WTC11 (cell line): ENCODE measurements around the gene RP2. TPM values are rescaled to one million over a fixed set of nuclear protein-coding genes. Genes with fewer than 3 reads are reported as not detected.

Experiments
- ATAC-seq: fragments of 200-7000 bp; cut with Tn5 transposase; 2 replicates; pipeline ENCODE4 v1.10.0; 2021; ENCODE audit warnings: mild to moderate bottlenecking, moderate library complexity
- Bru-seq: library from RNA; stranded (reverse); fragments of 400-500 nt; gene quantifications from one replicate; lab custom pipeline; 2021; lab: Mats Ljungman, UMichigan
- CTCF ChIA-PET: fragments of 300-600 bp; sonication (Branson Sonifier 250); formaldehyde crosslinking; loops from one replicate; lab custom pipeline; 2021; ENCODE audit warnings: antibody characterized with exemption; lab: Charles Lee
- POLR2A ChIA-PET: fragments of 350-600 bp; sonication (Branson Sonifier 250); formaldehyde crosslinking; loops from one replicate; lab custom pipeline; 2021; ENCODE audit warnings: antibody characterized with exemption; lab: Charles Lee
- DNase-seq: peaks from one replicate; pipeline ENCODE4 v3.0.0; 2021; ENCODE audit warnings: low spot score
- H3K27ac Mint-ChIP-seq: 2 replicates; pipeline ENCODE4 v1.8.0; 2021; ENCODE audit warnings: mixed read lengths
- H3K27me3 Mint-ChIP-seq: 2 replicates; pipeline ENCODE4 v1.8.0; 2021; ENCODE audit warnings: low read depth, mild to moderate bottlenecking, moderate library complexity, mixed read lengths
- H3K36me3 Mint-ChIP-seq: 2 replicates; pipeline ENCODE4 v1.8.0; 2021; ENCODE audit warnings: mixed read lengths
- H3K4me1 Mint-ChIP-seq: 2 replicates; pipeline ENCODE4 v1.8.0; 2022; ENCODE audit warnings: mixed read lengths
- H3K4me3 Mint-ChIP-seq: 2 replicates; pipeline ENCODE4 v1.8.0; 2021; ENCODE audit warnings: mild to moderate bottlenecking, moderate library complexity, mixed read lengths
- H3K9me3 Mint-ChIP-seq: 2 replicates; pipeline ENCODE4 v1.8.0; 2021; ENCODE audit warnings: mixed read lengths
- ATF6 ChIP-seq: sonication (generic); formaldehyde crosslinking; IDR thresholded peaks from 2 replicates; pipeline ENCODE4 v1.8.1; 2023; ENCODE audit warnings: mild to moderate bottlenecking, missing genetic modification reagents
- CDX4 ChIP-seq: fragments of 250-450 bp; sonication (Bioruptor Pico); IDR thresholded peaks from 2 replicates; pipeline ENCODE4 v1.9.0; 2021; ENCODE audit warnings: moderate library complexity, mild to moderate bottlenecking, inconsistent platforms, borderline replicate concordance
- FOXK1 ChIP-seq: sonication (generic); formaldehyde crosslinking; IDR thresholded peaks from 2 replicates; pipeline ENCODE4 v1.8.0; 2022; ENCODE audit warnings: mild to moderate bottlenecking, moderate library complexity, missing genetic modification reagents
- FOXP1 ChIP-seq: sonication (generic); formaldehyde crosslinking; IDR thresholded peaks from 2 replicates; pipeline ENCODE4 v1.8.0; 2022; ENCODE audit warnings: missing genetic modification reagents, mild to moderate bottlenecking, moderate library complexity, borderline replicate concordance
- GABPB1 ChIP-seq: sonication (generic); formaldehyde crosslinking; IDR thresholded peaks from 2 replicates; pipeline ENCODE4 v1.8.1; 2023; ENCODE audit warnings: mild to moderate bottlenecking, missing genetic modification reagents
- MLX ChIP-seq: sonication (generic); formaldehyde crosslinking; IDR thresholded peaks from 2 replicates; pipeline ENCODE4 v1.8.1; 2023; ENCODE audit warnings: mild to moderate bottlenecking, missing genetic modification reagents, moderate library complexity
- MYBL2 ChIP-seq: sonication (generic); formaldehyde crosslinking; IDR thresholded peaks from 2 replicates; pipeline ENCODE4 v1.8.1; 2023; ENCODE audit warnings: mild to moderate bottlenecking, moderate library complexity, missing genetic modification reagents
- NFYB ChIP-seq: sonication (generic); formaldehyde crosslinking; conservative IDR thresholded peaks from 2 replicates; pipeline ENCODE4 v1.8.0; 2022; ENCODE audit warnings: low read depth, missing genetic modification reagents
- RELA ChIP-seq: sonication (generic); formaldehyde crosslinking; IDR thresholded peaks from 2 replicates; pipeline ENCODE4 v1.8.1; 2022; ENCODE audit warnings: missing genetic modification reagents, mild to moderate bottlenecking, borderline replicate concordance
- SOX15 ChIP-seq: fragments of 250-450 bp; sonication (Bioruptor Pico); IDR thresholded peaks from 2 replicates; pipeline ENCODE4 v1.9.0; 2021; ENCODE audit warnings: mild to moderate bottlenecking
- SP1 ChIP-seq: sonication (generic); formaldehyde crosslinking; conservative IDR thresholded peaks from 2 replicates; pipeline ENCODE4 v1.8.1; 2022; ENCODE audit warnings: missing genetic modification reagents
- TCF7 ChIP-seq: sonication (generic); formaldehyde crosslinking; IDR thresholded peaks from 2 replicates; pipeline ENCODE4 v1.8.0; 2022; ENCODE audit warnings: mild to moderate bottlenecking, low read depth, missing genetic modification reagents, moderate library complexity
- ZNF121 ChIP-seq: sonication (generic); formaldehyde crosslinking; IDR thresholded peaks from 2 replicates; pipeline ENCODE4 v1.8.0; 2023; ENCODE audit warnings: missing genetic modification reagents
- long read RNA-seq, 3 experiments: library from RNA in 1 of 3; library from capped mRNA in 1 of 3; library from polyadenylated mRNA in 1 of 3; unstranded in 2 of 3; stranded (forward) in 1 of 3; transcript quantifications; one replicate each; pipeline ENCODE4 v2.0.0, GENCODE V29; 2021
- total RNA-seq: library from RNA; stranded (reverse); gene quantifications from 3 replicates; pipeline ENCODE4 v1.2.3, GENCODE V29; 2021
- TF ChIP-seq, protein P1 (sequence below): sonication (generic); formaldehyde crosslinking; IDR thresholded peaks from 2 replicates; pipeline ENCODE4 v1.8.1; 2022; ENCODE audit warnings: mild to moderate bottlenecking, moderate library complexity, missing genetic modification reagents
- TF ChIP-seq, protein P2 (sequence below): sonication (generic); formaldehyde crosslinking; IDR thresholded peaks from 2 replicates; pipeline ENCODE4 v1.8.0; 2022; ENCODE audit warnings: mild to moderate bottlenecking, missing genetic modification reagents

Gene RP2
- total RNA-seq (6.2 to 6.9 TPM (median 6.4 TPM) in 3 replicates), Bru-seq, nascent RNA (percentile 59 among the genes with signal in this experiment)
- long read RNA-seq, experiment 1, transcript RP2-201 (5 exons, 3,803 nt), result major isoform, 82 of 88 reads
- long read RNA-seq, experiment 1, partial matches to known transcripts, result 1 of 88 reads
- long read RNA-seq, experiment 1, other reads (novel, unspliced or antisense), result 5 of 88 reads
- long read RNA-seq, experiment 2, transcript RP2-201 (5 exons, 3,803 nt), result major isoform, 6 of 14 reads
- long read RNA-seq, experiment 2, partial matches to known transcripts, result 8 of 14 reads
- long read RNA-seq, experiment 2, other reads (novel, unspliced or antisense), result 0 of 14 reads
- long read RNA-seq, experiment 3, partial matches to known transcripts, result 1 of 2 reads
- long read RNA-seq, experiment 3, other reads (novel, unspliced or antisense), result 0 of 2 reads

DNA sequence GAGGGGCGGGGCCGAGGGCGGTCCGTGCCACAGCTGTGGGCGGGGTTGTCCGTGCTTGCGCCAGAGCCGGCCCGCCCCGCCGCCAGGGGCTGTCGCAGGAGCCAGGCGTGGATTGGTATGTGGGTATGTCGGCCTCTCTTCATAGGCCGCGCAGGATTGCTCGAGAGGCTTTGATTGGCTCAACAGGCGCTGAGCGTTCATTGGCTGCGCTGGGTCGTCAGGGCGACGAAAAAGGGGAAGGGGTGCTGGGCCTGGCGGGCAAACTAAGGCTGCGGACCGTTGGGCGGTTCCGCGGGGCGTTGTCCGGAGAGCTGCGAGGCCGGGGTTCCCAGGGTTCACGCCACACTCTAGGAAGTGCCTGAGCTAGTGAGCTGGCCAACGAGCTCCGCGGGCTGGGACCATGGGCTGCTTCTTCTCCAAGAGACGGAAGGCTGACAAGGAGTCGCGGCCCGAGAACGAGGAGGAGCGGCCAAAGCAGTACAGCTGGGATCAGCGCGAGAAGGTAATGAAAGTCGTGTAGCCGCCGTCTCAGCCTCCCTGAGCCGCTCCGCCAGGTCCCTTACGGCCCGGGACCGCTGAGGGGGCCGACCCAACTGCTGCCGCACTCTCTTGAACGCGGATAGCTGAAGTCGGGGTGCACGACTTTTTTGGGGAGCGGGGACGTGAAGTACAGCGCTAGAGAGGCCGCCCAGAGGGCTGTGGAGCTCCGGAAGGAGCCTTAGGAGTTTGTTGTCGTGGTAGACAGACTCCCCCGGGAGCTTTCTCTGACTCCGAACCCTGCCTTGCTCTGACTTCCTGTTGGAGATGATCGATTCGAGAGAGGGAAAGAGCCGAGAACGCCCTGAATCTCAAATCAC lies at the start of gene RP2:
Gene RP2, plus strand, starts transcription at position 343 of the 857 bp plus-strand sequence. Its CDS starts 58 bp downstream, at position 401.
- CTCF ChIA-PET, result interaction anchor here (1.2 kb wide), 2 partner anchors 67 to 77 kb away, joined by 3 to 7 read pairs; no protein-coding TSS in a partner anchor
- no peaks in the 10 kb centered on the region for H3K36me3 Mint-ChIP-seq
- no peaks in the 10 kb centered on the region for H3K4me1 Mint-ChIP-seq
- TF ChIP-seq TCF7 (CRISPR knock-in tag), result no peak
- no peak for TF ChIP-seq CDX4 (CRISPR knock-in tag)
- peak; percentile 66 for TF ChIP-seq SP1 (CRISPR knock-in tag)
- 0 out of 2 replicates have a peak, but pooled peaks have one; percentile 22 for TF ChIP-seq FOXK1
- no peak for TF ChIP-seq MLX (CRISPR knock-in tag)
- 0 out of 2 replicates have a peak, but pooled peaks have one; percentile 17 for TF ChIP-seq FOXP1 (CRISPR knock-in tag)
- no peak for TF ChIP-seq ATF6 (CRISPR knock-in tag)
- peak; percentile 35; the same call in 1 of the 2 replicates for TF ChIP-seq GABPB1 (CRISPR knock-in tag)
- peak; percentile 79 for TF ChIP-seq NFYB (CRISPR knock-in tag)
- no peak for TF ChIP-seq ZNF121 (CRISPR knock-in tag)
- TF ChIP-seq, protein P1, sequence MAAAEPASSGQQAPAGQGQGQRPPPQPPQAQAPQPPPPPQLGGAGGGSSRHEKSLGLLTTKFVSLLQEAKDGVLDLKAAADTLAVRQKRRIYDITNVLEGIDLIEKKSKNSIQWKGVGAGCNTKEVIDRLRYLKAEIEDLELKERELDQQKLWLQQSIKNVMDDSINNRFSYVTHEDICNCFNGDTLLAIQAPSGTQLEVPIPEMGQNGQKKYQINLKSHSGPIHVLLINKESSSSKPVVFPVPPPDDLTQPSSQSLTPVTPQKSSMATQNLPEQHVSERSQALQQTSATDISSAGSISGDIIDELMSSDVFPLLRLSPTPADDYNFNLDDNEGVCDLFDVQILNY (CRISPR knock-in tag), result no peak
- TF ChIP-seq MYBL2 (CRISPR knock-in tag), result peak; percentile 28; the same call in 1 of the 2 replicates
- TF ChIP-seq, protein P2, sequence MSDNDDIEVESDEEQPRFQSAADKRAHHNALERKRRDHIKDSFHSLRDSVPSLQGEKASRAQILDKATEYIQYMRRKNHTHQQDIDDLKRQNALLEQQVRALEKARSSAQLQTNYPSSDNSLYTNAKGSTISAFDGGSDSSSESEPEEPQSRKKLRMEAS (CRISPR knock-in tag), result peak; percentile 63
- POLR2A ChIA-PET, result no interaction called here
- no peaks in the 10 kb centered on the region for H3K27me3 Mint-ChIP-seq
- H3K9me3 Mint-ChIP-seq, result no peaks in the 10 kb centered on the region
- H3K27ac Mint-ChIP-seq, result peak within 1 kb of the TSS; percentile 97
- ATAC-seq, result peak; percentile 99
- DNase-seq, result peak; percentile 88
- H3K4me3 Mint-ChIP-seq, result peak within 1 kb of the TSS; percentile 94

- ATAC-seq, result peak; percentile 66
- CTCF ChIA-PET, result no interaction called here
Measured at GRCh38 chrX:46788902-46789301, 47.9 kb upstream of the RP2 start.

More at GRCh38 chrX:46788902-46789301, 47.9 kb upstream of the RP2 start:
- Mint-ChIP-seq H3K4me3 (no peak overlapping the region), H3K27me3 (no peaks in the 10 kb centered on the region; the same call in 1 of the 2 replicates), H3K9me3 (no peaks in the 10 kb centered on the region), H3K4me1 (peaks cover 21% of the 10 kb centered on the region), H3K27ac (no peak overlapping the region), H3K36me3 (no peaks in the 10 kb centered on the region)
- no peak for TF ChIP-seq MLX (CRISPR knock-in tag)
- TF ChIP-seq GABPB1 (CRISPR knock-in tag), result no peak
- TF ChIP-seq RELA, result no peak
- TF ChIP-seq SOX15 (CRISPR knock-in tag), result no peak
- DNase-seq, result no peak
- POLR2A ChIA-PET, result no interaction called here
